Measurements from ENCODE around the gene TUG1.
A peak's percentile ranks its signal among the peaks of the same experiment; 100 is the strongest.

The TUG1 gene

DNA sequence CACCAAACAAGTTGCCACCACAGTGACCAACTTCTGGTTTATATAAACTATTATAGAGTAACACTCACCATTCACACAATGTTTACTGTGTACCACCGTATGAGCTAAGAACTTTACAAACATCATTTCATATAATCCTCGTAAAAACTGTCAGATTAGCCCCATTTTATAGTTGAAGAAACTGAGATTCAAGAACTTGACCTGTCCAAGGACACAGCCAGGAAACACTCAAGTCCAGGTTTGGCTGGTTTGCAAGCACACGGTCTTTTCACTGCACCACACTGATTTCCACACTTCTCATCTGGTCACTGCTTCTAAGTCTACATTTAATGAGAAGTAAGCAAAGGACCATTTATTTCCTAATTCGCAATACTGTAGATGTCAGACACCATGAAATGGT lies 4.2 kb upstream of the TUG1 start:
- no peak overlapping the region for H3K4me3 ChIP-seq
- H3K27ac ChIP-seq = no peak overlapping the region
- no peak for DNase-seq (ENCODE audit: low spot score)
- no peak for TF ChIP-seq CTCF (IDR thresholded peaks at IDR 0.05)

GRCh38 chr22:30968015-30968923 lies 796 bp upstream of the TUG1 start, which contains the start of gene MORC2:
TSS of gene MORC2 (minus strand) at chr22:30968774. CDS start at chr22:30967889, 885 bp downstream.
- DNase-seq (ENCODE audit: low spot score) = peak; percentile 84
- peak within 1 kb of the TSS; percentile 91 for H3K4me3 ChIP-seq
- TF ChIP-seq CTCF (IDR thresholded peaks at IDR 0.05) = no peak
- peak within 1 kb of the TSS; percentile 96 to 97 for H3K27ac ChIP-seq

DNA sequence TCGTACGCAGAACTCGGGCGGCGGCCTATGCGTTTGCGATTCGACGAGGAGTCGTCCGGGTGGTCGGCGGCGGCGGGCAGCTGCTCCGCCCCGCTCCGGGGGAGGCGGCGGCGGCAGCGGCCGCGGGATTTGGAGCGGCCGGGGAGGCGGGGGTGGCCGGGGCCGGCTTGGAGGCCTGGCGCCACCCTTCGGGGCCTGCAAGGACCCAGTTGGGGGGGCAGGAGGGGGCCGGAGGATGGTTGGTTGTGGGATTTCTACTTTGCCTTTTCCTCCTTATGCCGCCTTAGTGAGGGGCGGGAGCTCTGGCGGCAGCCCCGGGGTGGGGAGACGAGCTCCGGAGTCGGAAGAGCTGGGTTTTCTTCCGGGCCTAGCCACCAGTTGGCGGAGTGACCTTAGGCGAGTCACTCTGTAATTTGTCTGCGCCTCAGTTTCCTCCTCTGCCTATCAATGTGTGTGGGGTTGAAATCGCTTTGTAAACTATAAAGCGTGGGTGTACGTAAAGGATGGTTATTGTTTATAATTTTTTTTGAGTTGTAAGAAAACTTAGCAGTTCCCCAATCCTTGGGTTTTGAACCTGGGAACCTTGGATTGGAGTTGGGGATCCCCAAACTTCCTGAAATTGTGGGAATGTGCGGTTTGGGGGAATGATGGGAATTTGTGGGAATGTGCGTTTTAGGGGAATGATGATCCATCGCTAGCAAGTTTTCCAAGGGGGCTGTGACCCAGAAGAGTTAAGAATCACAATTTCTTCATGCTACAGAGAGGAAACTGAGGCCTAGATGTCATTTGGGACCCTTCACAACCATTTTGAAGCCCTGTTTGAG lies 679 bp downstream of the TUG1 start:
- Histone ChIP-seq H3K27ac (peak overlapping the region; percentile 96 to 97), H3K4me3 (peak overlapping the region; percentile 91)
- no peak for TF ChIP-seq CTCF (IDR thresholded peaks at IDR 0.05)
- DNase-seq (ENCODE audit: low spot score) = peak; percentile 77

GRCh38 chr22:30970356-30970746 lies 1.3 kb downstream of the TUG1 start:
- H3K4me3 ChIP-seq = peak overlapping the region; percentile 91
- TF ChIP-seq CTCF (IDR thresholded peaks at IDR 0.05) = no peak
- H3K27ac ChIP-seq = peak overlapping the region in 1 of 2 donors; percentile 96
- DNase-seq (ENCODE audit: low spot score) = no peak

DNA sequence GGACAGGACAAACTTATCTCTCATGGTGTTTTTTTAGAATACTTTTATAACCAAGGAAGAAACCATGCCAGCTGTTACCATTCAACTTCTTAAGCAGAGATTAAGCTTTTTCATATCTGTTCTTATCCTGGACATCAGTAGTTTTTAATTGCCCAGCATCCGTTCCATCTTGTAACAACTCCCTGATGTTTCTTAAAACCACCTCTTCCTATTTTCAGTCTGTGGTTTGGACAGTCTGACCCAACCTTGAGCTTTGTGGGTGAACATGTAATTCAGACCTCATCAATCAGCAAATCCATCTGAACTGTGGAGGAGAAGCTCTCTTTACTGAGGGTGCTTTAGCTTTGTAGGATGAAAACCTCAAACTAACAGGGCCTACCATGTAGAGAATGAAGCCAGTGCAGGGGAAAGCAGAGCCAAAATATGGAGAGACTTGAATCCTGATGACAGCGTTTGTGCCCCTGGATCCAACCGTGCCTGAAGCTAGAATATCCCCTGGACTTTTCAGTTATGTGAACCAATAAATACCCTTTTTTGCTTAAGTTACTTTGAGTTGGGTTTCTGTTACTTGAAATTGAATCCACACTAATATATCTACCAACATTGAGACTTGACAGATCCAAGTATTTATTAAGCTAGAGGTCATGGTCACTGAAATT lies 9.4 kb downstream of the TUG1 start:
- TF ChIP-seq CTCF (IDR thresholded peaks at IDR 0.05) = no peak
- no peak for DNase-seq (ENCODE audit: low spot score)
- no peak overlapping the region for H3K4me3 ChIP-seq
- no peak overlapping the region for H3K27ac ChIP-seq

DNA sequence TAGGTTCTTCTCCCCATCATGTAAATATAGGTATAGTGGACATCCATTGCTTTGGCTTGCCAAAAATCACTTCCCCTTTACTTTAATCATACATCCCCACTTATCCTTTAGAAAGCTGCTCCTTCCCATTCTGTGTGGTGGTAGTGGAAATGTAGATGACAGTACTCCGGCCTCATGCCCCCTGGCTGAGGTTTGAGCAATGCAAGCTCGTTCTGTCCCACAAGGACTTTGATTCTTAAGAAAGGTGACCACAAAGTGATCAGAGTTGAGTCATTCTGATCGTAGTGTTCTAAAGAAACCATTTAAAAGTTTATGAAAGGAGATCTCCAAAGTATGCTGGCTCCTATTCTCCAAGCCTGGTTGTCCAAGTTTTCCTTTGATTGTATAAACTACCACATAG lies 10.9 kb downstream of the TUG1 start:
- no peak for TF ChIP-seq CTCF (IDR thresholded peaks at IDR 0.05)
- no peak overlapping the region for H3K27ac ChIP-seq
- no peak for DNase-seq (ENCODE audit: low spot score)
- no peak overlapping the region for H3K4me3 ChIP-seq
